ENCODE measurements around the gene MDM4. TPM values are rescaled to one million over a fixed set of nuclear protein-coding genes. Genes with fewer than 3 reads are reported as not detected.
A peak's percentile ranks its signal among the peaks of the same experiment; 100 is the strongest.

The MDM4 gene
- total RNA-seq, 4 donors from 2014 or later = 13.2 to 62.8 (median 23.8) TPM

DNA sequence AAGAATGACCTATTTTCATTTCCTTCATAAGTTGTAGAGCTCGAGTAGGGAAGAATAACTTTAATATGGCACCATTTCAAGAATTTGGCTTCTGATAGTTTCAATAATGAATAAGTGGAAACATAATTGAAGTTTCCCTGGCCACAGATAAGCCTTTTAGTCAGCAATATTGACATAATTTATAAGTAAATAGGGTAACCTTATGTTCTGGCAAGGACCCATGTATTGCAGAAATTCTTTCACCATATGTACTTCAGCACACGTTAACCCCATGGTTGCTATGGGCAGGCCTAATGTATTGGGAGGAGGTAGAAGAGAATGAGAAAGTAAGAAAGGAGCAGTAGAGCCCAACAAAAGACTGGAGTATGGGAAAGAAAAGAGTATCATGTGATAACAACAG lies 25.4 kb downstream of the MDM4 start:
- no peak overlapping the region for H3K4me3 ChIP-seq
- TF ChIP-seq POLR2A (IDR thresholded peaks at IDR 0.05) (no peak), CTCF (IDR thresholded peaks at IDR 0.05) (no peak)
- peaks cover 0 to 100% (median 59%) of the 10 kb centered on the region in 3 donors for H3K36me3 ChIP-seq
- no peak for DNase-seq
- H3K9me3 ChIP-seq = no peaks in the 10 kb centered on the region
- no peaks in the 10 kb centered on the region for H3K4me1 ChIP-seq
- H3K27ac ChIP-seq = no peak overlapping the region
- no peaks in the 10 kb centered on the region for H3K27me3 ChIP-seq
- 62 to 64% methylated on average over 2 of the region's 2 CpGs for WGBS, 2 donors
- intact Hi-C loops (cut with DNase I) = no loop called here

DNA sequence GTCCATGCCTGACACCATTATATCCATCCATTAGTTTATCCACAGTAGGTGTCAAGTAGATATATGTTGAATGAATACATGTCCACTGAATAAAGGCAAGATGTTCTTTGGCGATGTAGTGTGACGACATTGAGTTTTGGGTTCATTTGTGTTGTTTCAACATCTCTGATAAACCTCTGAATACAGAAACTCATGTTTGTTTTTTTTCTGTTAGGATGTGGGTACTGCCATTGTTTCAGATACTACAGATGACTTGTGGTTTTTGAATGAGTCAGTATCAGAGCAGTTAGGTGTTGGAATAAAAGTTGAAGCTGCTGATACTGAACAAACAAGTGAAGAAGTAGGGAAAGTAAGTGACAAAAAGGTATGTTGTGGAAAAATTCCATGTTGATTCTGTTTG lies 28.1 kb downstream of the MDM4 start:
- Histone ChIP-seq H3K9me3 (no peaks in the 10 kb centered on the region), H3K4me1 (no peaks in the 10 kb centered on the region), H3K27ac (no peak overlapping the region), H3K36me3 (peaks cover 0 to 100% (median 50%) of the 10 kb centered on the region in 3 donors), H3K27me3 (no peaks in the 10 kb centered on the region), H3K4me3 (no peak overlapping the region)
- intact Hi-C loops (cut with DNase I) = no loop called here
- DNase-seq = no peak
- TF ChIP-seq CTCF (IDR thresholded peaks at IDR 0.05) (no peak), POLR2A (IDR thresholded peaks at IDR 0.05) (no peak)
- 63 to 84% methylated on average over 2 of the region's 2 CpGs for WGBS, 2 donors

GRCh38 chr1:204545202-204545601 lies 29.0 kb downstream of the MDM4 start:
- Histone ChIP-seq H3K36me3 (peaks cover 0 to 100% (median 48%) of the 10 kb centered on the region in 3 donors), H3K27ac (no peak overlapping the region), H3K4me1 (no peaks in the 10 kb centered on the region), H3K27me3 (no peaks in the 10 kb centered on the region), H3K9me3 (no peaks in the 10 kb centered on the region), H3K4me3 (no peak overlapping the region)
- intact Hi-C loops (cut with DNase I) = no loop called here
- no peak for DNase-seq
- TF ChIP-seq POLR2A (IDR thresholded peaks at IDR 0.05) (no peak), CTCF (IDR thresholded peaks at IDR 0.05) (no peak)
- 98% methylated on average over 2 of the region's 2 CpGs for WGBS, 2 donors

- DNase-seq = no peak
Observed at GRCh38 chr1:204545881-204546280, 29.7 kb downstream of the MDM4 start.

DNA sequence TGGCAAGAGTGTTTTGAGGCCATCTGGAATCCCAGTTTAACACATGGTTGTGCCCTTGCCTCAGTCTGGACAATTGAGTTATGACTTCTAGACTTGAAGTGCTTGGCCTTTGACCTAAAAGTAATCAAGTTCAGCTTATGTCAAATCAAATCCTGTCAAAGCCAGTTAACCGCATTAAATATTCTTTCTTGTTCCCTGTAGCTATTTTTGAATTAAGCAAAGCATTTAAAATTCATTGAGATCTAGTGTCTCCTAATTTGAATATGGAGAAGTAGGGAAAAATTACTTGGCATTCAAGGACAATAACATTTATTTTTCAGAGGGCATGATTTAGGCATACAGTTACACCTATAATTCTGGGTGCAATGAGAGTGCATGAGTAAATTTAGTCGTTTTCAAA lies 32.1 kb downstream of the MDM4 start:
- Histone ChIP-seq H3K27me3 (no peaks in the 10 kb centered on the region), H3K4me3 (no peak overlapping the region), H3K36me3 (peaks cover 0 to 99% (median 30%) of the 10 kb centered on the region in 3 donors), H3K4me1 (no peaks in the 10 kb centered on the region), H3K9me3 (no peaks in the 10 kb centered on the region), H3K27ac (no peak overlapping the region)
- TF ChIP-seq POLR2A (IDR thresholded peaks at IDR 0.05) (no peak), CTCF (IDR thresholded peaks at IDR 0.05) (no peak)
- no peak for DNase-seq
- WGBS, 2 donors = 92 to 100% methylated on average over 2 of the region's 2 CpGs
- intact Hi-C loops (cut with DNase I) = no loop called here

More at GRCh38 chr1:204545881-204546280, 29.7 kb downstream of the MDM4 start:
- H3K27me3 ChIP-seq = no peaks in the 10 kb centered on the region
- H3K36me3 ChIP-seq = peaks cover 0 to 100% (median 46%) of the 10 kb centered on the region in 3 donors
- no peaks in the 10 kb centered on the region for H3K4me1 ChIP-seq
- 35 to 52% methylated on average over 2 of the region's 2 CpGs for WGBS, 2 donors
- no peak for TF ChIP-seq POLR2A (IDR thresholded peaks at IDR 0.05)
- no peak for TF ChIP-seq CTCF (IDR thresholded peaks at IDR 0.05)
- peak overlapping the region in 1 of 4 donors; percentile 38 for H3K27ac ChIP-seq
- intact Hi-C loops (cut with DNase I) = no loop called here
- no peaks in the 10 kb centered on the region for H3K9me3 ChIP-seq
- H3K4me3 ChIP-seq = no peak overlapping the region

Measured in esophagus squamous epithelium (tissue), 5 donors.